GM13976 (cell line): ENCODE results near the gene TNFRSF19.

ENCODE experiments used
- DNase-seq: peaks from one replicate; pipeline ENCODE4 v3.0.0; 2012; ENCODE audit warnings: low spot score
- in situ Hi-C: fragments of 300-500 bp; cut with MboI; formaldehyde crosslinking; loops from one replicate; pipeline ENCODE4 v1.12.0; 2022; ENCODE audit warnings: low sequenced_read_pairs, mixed read lengths, inconsistent platforms; ENCODE audit not compliant: unreplicated experiment
- TF ChIP-seq, protein P1 (sequence below): IDR thresholded peaks from 2 replicates; pipeline ENCODE4 v1.5.1; 2012; ENCODE audit warnings: borderline replicate concordance, mild to moderate bottlenecking; ENCODE audit not compliant: insufficient read depth; ENCODE audit errors: extremely low read depth, missing control alignments, control extremely low read depth

The TNFRSF19 gene

GRCh38 chr13:23567906-23568460, 2.2 kb upstream of the TNFRSF19 start:
- DNase-seq: no peak
- in situ Hi-C loops: no loop called here
- TF ChIP-seq, protein P1, sequence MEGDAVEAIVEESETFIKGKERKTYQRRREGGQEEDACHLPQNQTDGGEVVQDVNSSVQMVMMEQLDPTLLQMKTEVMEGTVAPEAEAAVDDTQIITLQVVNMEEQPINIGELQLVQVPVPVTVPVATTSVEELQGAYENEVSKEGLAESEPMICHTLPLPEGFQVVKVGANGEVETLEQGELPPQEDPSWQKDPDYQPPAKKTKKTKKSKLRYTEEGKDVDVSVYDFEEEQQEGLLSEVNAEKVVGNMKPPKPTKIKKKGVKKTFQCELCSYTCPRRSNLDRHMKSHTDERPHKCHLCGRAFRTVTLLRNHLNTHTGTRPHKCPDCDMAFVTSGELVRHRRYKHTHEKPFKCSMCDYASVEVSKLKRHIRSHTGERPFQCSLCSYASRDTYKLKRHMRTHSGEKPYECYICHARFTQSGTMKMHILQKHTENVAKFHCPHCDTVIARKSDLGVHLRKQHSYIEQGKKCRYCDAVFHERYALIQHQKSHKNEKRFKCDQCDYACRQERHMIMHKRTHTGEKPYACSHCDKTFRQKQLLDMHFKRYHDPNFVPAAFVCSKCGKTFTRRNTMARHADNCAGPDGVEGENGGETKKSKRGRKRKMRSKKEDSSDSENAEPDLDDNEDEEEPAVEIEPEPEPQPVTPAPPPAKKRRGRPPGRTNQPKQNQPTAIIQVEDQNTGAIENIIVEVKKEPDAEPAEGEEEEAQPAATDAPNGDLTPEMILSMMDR: peak; percentile 12

DNA sequence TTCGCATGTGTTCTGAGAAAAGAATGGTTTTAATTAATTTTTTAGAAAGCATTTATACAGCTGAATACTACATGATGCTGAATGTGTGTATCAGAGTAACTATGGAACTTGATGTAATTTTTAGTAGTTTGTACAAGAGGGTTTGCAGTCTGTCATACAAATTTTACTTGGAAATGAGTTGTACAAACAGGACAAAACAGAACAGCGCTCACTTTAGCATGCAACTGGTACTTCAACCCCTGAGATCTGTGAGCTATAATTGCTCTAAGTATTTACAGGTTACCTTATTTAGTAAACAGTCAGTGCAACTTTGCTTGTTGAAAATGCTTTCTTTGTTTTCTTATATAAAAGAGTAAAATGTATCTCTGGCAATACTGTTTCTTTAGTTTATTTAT, 706 bp downstream of the TNFRSF19 start:
- DNase-seq: no peak
- in situ Hi-C loops: loop anchor here (10.0 kb wide), 1 partner anchor 294 kb away; no protein-coding TSS in a partner anchor
- TF ChIP-seq, protein P1: peak; percentile 23

- in situ Hi-C loops: loop anchor here (10.0 kb wide), 1 partner anchor 293 kb away; no protein-coding TSS in a partner anchor
- DNase-seq: no peak
- TF ChIP-seq, protein P1: no peak
Measured at GRCh38 chr13:23571431-23571830, 1.2 kb downstream of the TNFRSF19 start.

GRCh38 chr13:23572836-23573235, 2.6 kb downstream of the TNFRSF19 start:
- TF ChIP-seq, protein P1: no peak
- in situ Hi-C loops: loop anchor here (10.0 kb wide), 1 partner anchor 292 kb away; no protein-coding TSS in a partner anchor
- DNase-seq: no peak

GRCh38 chr13:23574421-23575145, 4.4 kb downstream of the TNFRSF19 start:
- no peak for DNase-seq
- TF ChIP-seq, protein P1: no peak
- in situ Hi-C loops: loop anchor here (10.0 kb wide), 1 partner anchor 290 kb away; no protein-coding TSS in a partner anchor

DNA sequence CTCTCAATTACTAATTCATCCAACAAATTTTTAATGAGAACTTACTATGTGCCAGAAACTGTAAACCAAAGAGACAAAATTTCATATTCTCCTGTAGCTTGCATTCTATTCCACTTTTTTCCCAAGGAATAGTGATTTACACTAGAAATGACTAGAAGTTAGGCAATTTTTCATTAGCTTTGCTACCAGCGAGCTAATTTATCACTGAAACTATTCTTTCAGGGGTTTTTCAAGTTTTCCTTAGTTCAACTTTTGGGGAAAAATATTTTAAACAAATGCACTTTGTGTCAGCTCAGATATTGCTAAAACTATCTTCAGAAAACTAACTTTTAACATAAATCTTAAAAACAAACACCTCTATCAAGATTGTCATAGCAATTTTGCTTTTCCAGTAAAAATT, 5.4 kb downstream of the TNFRSF19 start:
- no peak for DNase-seq
- TF ChIP-seq, protein P1: no peak
- in situ Hi-C loops: loop anchor here (10.0 kb wide), 1 partner anchor 289 kb away; no protein-coding TSS in a partner anchor
